T-helper 2 cell treated with Interferon-gamma antibody and Interleukin-4, amounts not matched to agents 5 μg/mL and 100 μg/mL, for 36 hours (primary cell): Measurements from ENCODE around the gene FRG2B.
"Not testable (repeated sequence)": the region's sequence is repeated elsewhere in the genome, so short reads cannot be mapped to it uniquely, and the experiment has no call there.

Source experiments
- DNase-seq: peaks from one replicate; pipeline ENCODE4 v3.0.0; 2021; ENCODE audit warnings: low spot score
- H3K27ac Mint-ChIP-seq: one replicate; pipeline ENCODE4 v1.8.0; 2021; ENCODE audit warnings: mild to moderate bottlenecking, mixed read lengths
- H3K27me3 Mint-ChIP-seq: one replicate; pipeline ENCODE4 v1.8.0; 2021; ENCODE audit warnings: low read depth, mixed read lengths
- H3K36me3 Mint-ChIP-seq: one replicate; pipeline ENCODE4 v1.8.0; 2021; ENCODE audit warnings: low read depth, mixed read lengths
- H3K4me1 Mint-ChIP-seq: one replicate; pipeline ENCODE4 v1.8.0; 2021; ENCODE audit warnings: low read depth, mixed read lengths
- H3K4me3 Mint-ChIP-seq: one replicate; pipeline ENCODE4 v1.8.0; 2022; ENCODE audit warnings: mild to moderate bottlenecking, moderate library complexity, mixed read lengths
- H3K9me3 Mint-ChIP-seq: one replicate; pipeline ENCODE4 v1.8.0; 2021; ENCODE audit warnings: mixed read lengths

Gene FRG2B

GRCh38 chr10:133626695-133627094 is at the start of gene FRG2B:
Gene FRG2B, minus strand, starts transcription at chr10:133626795. Its CDS starts 53 bp downstream, at chr10:133626742.
- not testable (repeated sequence) for H3K36me3 Mint-ChIP-seq, DNase-seq, H3K27me3 Mint-ChIP-seq, H3K9me3 Mint-ChIP-seq, H3K4me1 Mint-ChIP-seq, H3K4me3 Mint-ChIP-seq, H3K27ac Mint-ChIP-seq

DNA sequence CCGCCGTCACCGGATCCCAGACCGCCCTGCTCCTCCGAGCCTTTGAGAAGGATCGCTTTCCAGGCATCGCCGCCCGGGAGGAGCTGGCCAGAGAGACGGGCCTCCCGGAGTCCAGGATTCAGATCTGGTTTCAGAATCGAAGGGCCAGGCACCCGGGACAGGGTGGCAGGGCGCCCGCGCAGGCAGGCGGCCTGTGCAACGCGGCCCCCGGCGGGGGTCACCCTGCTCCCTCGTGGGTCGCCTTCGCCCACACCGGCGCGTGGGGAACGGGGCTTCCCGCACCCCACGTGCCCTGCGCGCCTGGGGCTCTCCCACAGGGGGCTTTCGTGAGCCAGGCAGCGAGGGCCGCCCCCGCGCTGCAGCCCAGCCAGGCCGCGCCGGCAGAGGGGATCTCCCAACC is 40.9 kb upstream of the FRG2B start:
- not testable (repeated sequence) for H3K27ac Mint-ChIP-seq, H3K9me3 Mint-ChIP-seq, DNase-seq, H3K4me1 Mint-ChIP-seq, H3K36me3 Mint-ChIP-seq, H3K4me3 Mint-ChIP-seq
- peaks cover 14% of the 10 kb centered on the region for H3K27me3 Mint-ChIP-seq

- not testable (repeated sequence) for H3K4me1 Mint-ChIP-seq, DNase-seq, H3K27ac Mint-ChIP-seq, H3K4me3 Mint-ChIP-seq, H3K9me3 Mint-ChIP-seq, H3K36me3 Mint-ChIP-seq
- peaks cover 21% of the 10 kb centered on the region for H3K27me3 Mint-ChIP-seq
These were observed 37.1 kb upstream of the FRG2B start for GRCh38 chr10:133663544-133664160.

DNA sequence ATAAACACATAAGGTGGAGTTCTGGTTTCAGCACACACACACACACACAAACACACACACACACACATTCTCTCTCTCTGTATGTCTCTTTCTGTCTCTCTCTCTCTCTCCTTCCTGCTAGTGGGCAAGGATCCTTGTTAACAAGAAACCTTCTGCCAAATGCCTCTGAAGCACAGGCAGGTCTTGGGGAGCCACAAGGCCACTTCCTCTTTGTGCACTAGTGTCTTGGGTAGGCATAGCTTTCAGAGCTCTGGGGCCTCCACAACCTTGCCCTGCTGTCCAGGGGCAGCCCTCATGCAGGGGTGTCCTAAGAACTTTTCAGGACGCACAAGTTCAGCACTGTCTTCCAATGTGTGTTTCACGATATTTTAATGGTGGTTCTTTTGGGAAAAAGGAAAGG is 34.5 kb upstream of the FRG2B start:
- not testable (repeated sequence) for H3K36me3 Mint-ChIP-seq, H3K4me1 Mint-ChIP-seq, H3K9me3 Mint-ChIP-seq, H3K27ac Mint-ChIP-seq, DNase-seq, H3K4me3 Mint-ChIP-seq
- H3K27me3 Mint-ChIP-seq: peaks cover 21% of the 10 kb centered on the region

- not testable (repeated sequence) for H3K27ac Mint-ChIP-seq, H3K9me3 Mint-ChIP-seq, DNase-seq, H3K4me1 Mint-ChIP-seq, H3K36me3 Mint-ChIP-seq, H3K4me3 Mint-ChIP-seq
- H3K27me3 Mint-ChIP-seq: peaks cover 21% of the 10 kb centered on the region
These were observed 33.9 kb upstream of the FRG2B start for GRCh38 chr10:133660516-133660915.

DNA sequence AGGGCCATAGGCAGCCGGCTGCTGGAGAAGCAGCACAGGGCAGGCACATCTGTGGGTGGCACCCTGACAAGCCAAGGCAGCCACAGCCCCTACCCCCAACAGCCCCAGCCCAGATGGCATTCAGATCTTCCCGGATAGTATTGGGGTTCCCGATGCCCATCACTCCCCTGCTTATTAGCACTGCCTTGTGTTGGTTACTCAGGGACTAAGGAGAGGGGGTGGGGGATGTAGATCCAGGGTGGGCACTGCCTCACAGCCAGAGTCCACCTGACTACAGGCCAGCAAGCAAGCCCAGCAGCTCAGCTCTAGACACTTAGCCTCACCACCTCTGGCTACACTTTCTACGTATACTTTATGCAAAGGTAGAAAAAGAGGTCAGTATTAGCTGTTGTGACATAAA is 30.7 kb upstream of the FRG2B start:
- H3K27ac Mint-ChIP-seq, H3K27me3 Mint-ChIP-seq, DNase-seq, H3K36me3 Mint-ChIP-seq, H3K4me1 Mint-ChIP-seq, H3K9me3 Mint-ChIP-seq, H3K4me3 Mint-ChIP-seq: not testable (repeated sequence)

GRCh38 chr10:133648872-133649455 is 22.4 kb upstream of the FRG2B start:
- not testable (repeated sequence) for H3K4me1 Mint-ChIP-seq, DNase-seq, H3K4me3 Mint-ChIP-seq, H3K27me3 Mint-ChIP-seq, H3K36me3 Mint-ChIP-seq, H3K9me3 Mint-ChIP-seq, H3K27ac Mint-ChIP-seq

DNA sequence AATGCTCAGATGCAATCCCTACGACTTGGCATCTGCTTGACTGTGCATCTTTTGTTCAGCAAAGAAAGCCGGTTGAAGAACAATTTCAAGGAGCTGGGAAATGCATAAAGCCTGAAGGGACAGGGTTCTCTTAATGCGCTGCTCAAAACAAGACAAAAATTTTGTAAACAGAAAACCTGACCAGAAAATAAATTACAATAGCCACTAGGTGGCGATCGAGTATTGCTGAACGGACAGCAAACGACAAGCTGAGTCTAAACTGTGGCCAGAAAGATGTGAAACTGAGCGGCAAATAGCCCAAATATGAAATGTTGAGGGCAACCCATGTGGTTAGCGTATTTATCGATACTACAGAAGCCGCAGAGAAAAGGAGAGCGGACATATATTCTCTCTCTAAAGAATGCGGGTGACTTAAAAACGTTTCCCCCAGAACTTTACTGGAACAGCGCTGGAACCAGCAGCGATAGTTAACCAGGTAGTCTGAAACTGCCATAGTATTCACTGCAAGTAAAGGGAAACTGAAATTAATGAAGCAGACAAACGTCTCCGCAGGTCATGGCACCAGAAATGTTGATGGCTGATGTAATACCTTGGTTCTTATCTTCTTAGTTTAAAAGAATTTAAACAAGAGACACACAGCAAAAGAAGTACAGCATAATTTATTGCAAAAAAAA is 20.6 kb upstream of the FRG2B start:
- peak overlapping the region; percentile 32 for H3K4me3 Mint-ChIP-seq
- H3K36me3 Mint-ChIP-seq, H3K4me1 Mint-ChIP-seq, H3K27ac Mint-ChIP-seq, H3K27me3 Mint-ChIP-seq, H3K9me3 Mint-ChIP-seq: not testable (repeated sequence)
- peak; percentile 11 for DNase-seq

DNA sequence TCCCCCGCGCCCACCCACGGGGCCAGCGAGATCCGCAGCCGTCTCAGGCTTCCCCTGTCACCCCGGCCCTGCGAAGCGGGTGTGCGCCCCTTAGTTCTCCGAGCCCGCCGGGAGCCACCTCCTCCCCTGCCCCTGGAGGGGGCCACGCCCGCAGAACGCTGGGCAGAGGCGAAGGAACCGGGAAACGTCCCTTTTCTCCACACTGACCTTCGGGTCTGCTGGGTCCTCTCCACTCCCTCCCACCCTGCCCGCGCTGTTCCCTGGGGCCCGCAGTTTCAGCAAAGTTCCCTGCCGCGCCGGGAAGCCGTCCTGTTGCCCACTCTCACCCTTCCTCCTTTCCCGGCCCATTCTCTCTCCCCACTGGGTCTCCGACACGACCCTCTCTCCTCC is 11.2 kb upstream of the FRG2B start:
- H3K27me3 Mint-ChIP-seq: peaks cover 12% of the 10 kb centered on the region
- H3K27ac Mint-ChIP-seq, H3K4me1 Mint-ChIP-seq, H3K36me3 Mint-ChIP-seq, DNase-seq, H3K4me3 Mint-ChIP-seq, H3K9me3 Mint-ChIP-seq: not testable (repeated sequence)

DNA sequence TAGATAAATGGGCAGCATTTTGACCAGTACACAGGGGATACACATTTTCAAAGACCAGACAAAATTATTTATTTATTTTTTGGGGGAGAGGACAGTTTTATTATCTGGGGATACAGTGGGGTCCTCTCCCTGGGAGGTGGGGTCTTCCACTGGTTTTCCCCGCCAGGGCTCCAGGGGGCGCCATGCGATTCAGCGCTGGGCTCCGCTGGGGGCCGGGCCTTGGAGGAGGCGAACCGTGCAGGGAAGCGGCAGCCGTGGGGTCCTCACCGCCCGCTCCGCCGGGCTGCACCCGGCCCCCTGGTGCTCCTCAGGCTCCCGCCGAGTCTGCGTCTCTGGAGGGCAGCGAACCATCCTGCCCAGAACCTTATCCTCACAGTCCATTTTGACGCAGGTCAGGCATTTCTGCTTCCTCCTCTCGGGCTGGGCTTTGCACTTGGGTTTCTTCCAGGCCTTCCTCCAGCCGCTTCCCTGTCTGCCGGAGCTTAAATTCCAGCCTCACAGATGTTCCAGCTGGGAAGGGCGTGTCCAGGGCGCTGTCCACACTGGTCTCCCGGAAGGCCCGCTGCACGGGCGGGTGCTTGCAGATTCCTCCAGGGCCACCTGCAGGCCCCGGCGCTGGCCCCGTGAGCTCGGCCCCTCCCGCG is 10.7 kb upstream of the FRG2B start:
- H3K4me1 Mint-ChIP-seq, H3K36me3 Mint-ChIP-seq, H3K9me3 Mint-ChIP-seq, DNase-seq, H3K27ac Mint-ChIP-seq: not testable (repeated sequence)
- Mint-ChIP-seq H3K27me3 (peaks cover 12% of the 10 kb centered on the region), H3K4me3 (peak overlapping the region; percentile 42)

- H3K36me3 Mint-ChIP-seq, H3K4me3 Mint-ChIP-seq, H3K27ac Mint-ChIP-seq, H3K4me1 Mint-ChIP-seq, DNase-seq, H3K9me3 Mint-ChIP-seq: not testable (repeated sequence)
- peaks cover 12% of the 10 kb centered on the region for H3K27me3 Mint-ChIP-seq
These were observed 4.2 kb upstream of the FRG2B start for GRCh38 chr10:133630723-133631249.

GRCh38 chr10:133622544-133622943 is 4.1 kb downstream of the FRG2B start:
- DNase-seq, H3K9me3 Mint-ChIP-seq, H3K4me1 Mint-ChIP-seq, H3K36me3 Mint-ChIP-seq, H3K27me3 Mint-ChIP-seq, H3K4me3 Mint-ChIP-seq, H3K27ac Mint-ChIP-seq: not testable (repeated sequence)

DNA sequence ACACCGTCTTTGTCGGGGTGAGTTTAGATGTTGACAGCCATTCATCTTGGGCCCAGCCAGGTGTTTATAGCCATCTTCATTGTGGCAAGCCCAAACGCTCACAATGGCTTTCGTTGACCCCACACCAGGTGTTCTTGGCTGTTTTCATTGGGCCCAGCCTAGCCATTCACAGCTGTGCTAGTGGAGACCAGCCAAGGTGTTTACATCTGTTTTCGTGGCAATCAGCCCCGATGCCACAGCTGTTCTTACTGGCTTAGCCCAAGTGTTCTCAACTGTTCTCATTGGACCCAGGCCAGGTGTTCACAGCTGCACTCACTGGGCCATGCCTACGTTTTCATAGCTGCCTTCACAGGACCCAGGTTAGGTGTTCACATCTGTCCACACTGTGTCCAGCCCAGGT is 7.7 kb downstream of the FRG2B start:
- H3K36me3 Mint-ChIP-seq: no peaks in the 10 kb centered on the region
- H3K4me3 Mint-ChIP-seq: no peak overlapping the region
- no peak overlapping the region for H3K27ac Mint-ChIP-seq
- DNase-seq: no peak
- no peaks in the 10 kb centered on the region for H3K4me1 Mint-ChIP-seq
- H3K9me3 Mint-ChIP-seq: no peaks in the 10 kb centered on the region
- peaks cover 10% of the 10 kb centered on the region for H3K27me3 Mint-ChIP-seq

DNA sequence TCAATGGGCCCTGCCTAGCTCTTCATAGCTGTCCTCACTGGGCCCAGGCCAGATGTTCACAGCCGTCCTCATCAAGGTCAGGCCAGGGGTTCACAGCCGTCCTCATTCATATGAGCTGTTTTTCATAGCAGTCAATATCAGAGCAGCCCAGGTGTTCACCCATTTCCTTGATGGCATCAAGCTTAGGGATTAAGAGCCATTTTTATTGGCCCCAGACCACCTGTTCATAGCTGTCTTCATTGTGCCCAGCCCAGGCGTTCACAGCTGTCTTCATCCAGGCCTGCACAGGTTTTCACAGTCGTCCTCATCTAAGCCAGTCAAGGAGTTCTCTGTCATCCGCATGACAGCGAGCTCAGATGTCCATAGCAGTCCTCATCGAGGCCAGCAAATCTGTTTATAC is 9.4 kb downstream of the FRG2B start:
- no peak for DNase-seq
- H3K27me3 Mint-ChIP-seq: peaks cover 13% of the 10 kb centered on the region
- no peaks in the 10 kb centered on the region for H3K36me3 Mint-ChIP-seq
- no peak overlapping the region for H3K27ac Mint-ChIP-seq
- H3K9me3 Mint-ChIP-seq: no peaks in the 10 kb centered on the region
- no peaks in the 10 kb centered on the region for H3K4me1 Mint-ChIP-seq
- H3K4me3 Mint-ChIP-seq: no peak overlapping the region
